Heart right ventricle (tissue), 16 donors: ENCODE data around the gene URI1. TPM values are rescaled to one million over a fixed set of nuclear protein-coding genes. Genes with fewer than 3 reads are reported as not detected.

Source experiments
- ATAC-seq, 8 donors: fragments of 200-7000 bp; cut with Tn5 transposase; one replicate each; pipeline ENCODE4 v1.9.1; 2020; ENCODE audit warnings: mild to moderate bottlenecking in 8 of 8, moderate library complexity in 8 of 8, moderate number of reproducible peaks in 1 of 8
- DNase-seq, 2 donors: peaks; one replicate each; pipeline ENCODE4 v3.0.0-alpha.2; 2020
- H3K27ac ChIP-seq, 10 donors: fragments of 200-600 bp; sonication (generic) in 2 of 10; one replicate each; pipeline versions ENCODE4 v1.5.0 to v1.8.0; 2020 to 2022; ENCODE audit warnings: mild to moderate bottlenecking in 3 of 10
- H3K27me3 ChIP-seq, 7 donors: fragments of 200-600 bp; one replicate each; pipeline ENCODE4 v1.8.0; 2021 to 2022; ENCODE audit warnings: mild to moderate bottlenecking in 2 of 7
- H3K36me3 ChIP-seq, 9 donors: fragments of 200-600 bp; sonication (generic) in 1 of 9; one replicate each; pipeline versions ENCODE4 v1.5.0 to v1.8.0; 2020 to 2022; ENCODE audit warnings: mild to moderate bottlenecking in 2 of 9
- H3K4me1 ChIP-seq, 9 donors: fragments of 200-600 bp; sonication (generic) in 1 of 9; one replicate each; pipeline versions ENCODE4 v1.5.0 to v1.8.0; 2020 to 2022; ENCODE audit warnings: mild to moderate bottlenecking in 4 of 9
- H3K4me3 ChIP-seq, 10 donors: fragments of 200-600 bp; sonication (generic) in 2 of 10; one replicate each; pipeline versions ENCODE4 v1.5.0 to v1.8.0; 2020 to 2022; ENCODE audit warnings: mild to moderate bottlenecking in 7 of 10, moderate library complexity in 2 of 10
- H3K9me3 ChIP-seq, 11 donors: fragments of 200-600 bp in 10 of 11; sonication (generic) in 2 of 11; one replicate each; pipeline versions ENCODE4 v1.5.0 to v1.8.0; 2013 to 2022; ENCODE audit warnings: mild to moderate bottlenecking in 2 of 11, control low read depth in 1 of 11, moderate library complexity in 1 of 11
- WGBS, 2 donors: extraction: QIAGEN DNeasy Blood & Tissue Kit; methylation state at CpG; one replicate each; pipeline ENCODE4 v1.1.7; 2013; ENCODE audit warnings: inconsistent platforms in 1 of 2; 5-methylcytosine and 5-hydroxymethylcytosine counted together
- intact Hi-C, 10 donors: fragments of 100-400 bp; cut with DNase I; formaldehyde crosslinking; loops; one replicate each; pipeline versions ENCODE4 v1.11.1 to v1.14.2; 2022
- polyA plus RNA-seq, 2 donors: library from polyadenylated mRNA; stranded (reverse); fragments of 200-250 nt; gene quantifications; one replicate each; pipeline ENCODE4 v1.2.3, GENCODE V29; 2013
- total RNA-seq, 10 donors: library from RNA; stranded (reverse); fragmentation: NEBNext Ultra II Directional in 3 of 10; extraction: Animal tissue kit (Norgen Biotek cat#: 25700) in 3 of 10; gene quantifications; one replicate each; pipeline versions ENCODE4 v1.2.1 to v1.2.4, GENCODE V29; 2021 to 2023
- TF ChIP-seq, protein P1 (sequence below), 9 donors: fragments of 200-600 bp; sonication (generic) in 2 of 9; IDR thresholded peaks; one replicate each; pipeline versions ENCODE4 v1.5.0 to v1.8.0; 2021 to 2022; ENCODE audit warnings: antibody characterized with exemption in 9 of 9, mild to moderate bottlenecking in 5 of 9, moderate library complexity in 1 of 9
- donor health status: Arrhythmogenic right ventricular cardiomyopathy.
- donor health status: ischemic (EF 13 %, LVEDD 7.1; RV severe dilation, severe dysfunction).
- donor health status: healthy with polysubstance abuse.
- donor health status: DM: no; HTN: yes; CAD: no.
- donor health status: DM: no; HTN: no; CAD: no.
- donor health status: ischemic (EF 25% LVEDD 6.9; RV normal size, moderate dysfunction).
- donor health status: ischemic (EF 25% LVEDD 5.7; RV mildly dilated, moderate dysfunction).
- donor health status: healthy.
- donor health status: DM: yes; HTN: yes; CAD: no.
- donor health status: Ischemic cardiomyopathy.
- donor health status: ischemic (EF 35%, LVEDD 5.7; RV mildly dilated, moderate dysfunction).
- donor health status: nonischemic (EF 11% LVEDD 7.7; RV severe dilation, severe dysfunction).
- donor health status: DM: yes; HTN: yes; CAD: no.
- donor health status: PGD.
- donor health status: ischemic (EF 29% LVEDD 5.4; RV normal size, mild dysfunction).
- donor health status: nonischemic (EF 23%, LVEDD 6.1; RV moderate dilation, normal function).

The URI1 gene
- total and polyA plus RNA-seq, 12 donors, result 10.2 to 47.7 (median 41.9) TPM

DNA sequence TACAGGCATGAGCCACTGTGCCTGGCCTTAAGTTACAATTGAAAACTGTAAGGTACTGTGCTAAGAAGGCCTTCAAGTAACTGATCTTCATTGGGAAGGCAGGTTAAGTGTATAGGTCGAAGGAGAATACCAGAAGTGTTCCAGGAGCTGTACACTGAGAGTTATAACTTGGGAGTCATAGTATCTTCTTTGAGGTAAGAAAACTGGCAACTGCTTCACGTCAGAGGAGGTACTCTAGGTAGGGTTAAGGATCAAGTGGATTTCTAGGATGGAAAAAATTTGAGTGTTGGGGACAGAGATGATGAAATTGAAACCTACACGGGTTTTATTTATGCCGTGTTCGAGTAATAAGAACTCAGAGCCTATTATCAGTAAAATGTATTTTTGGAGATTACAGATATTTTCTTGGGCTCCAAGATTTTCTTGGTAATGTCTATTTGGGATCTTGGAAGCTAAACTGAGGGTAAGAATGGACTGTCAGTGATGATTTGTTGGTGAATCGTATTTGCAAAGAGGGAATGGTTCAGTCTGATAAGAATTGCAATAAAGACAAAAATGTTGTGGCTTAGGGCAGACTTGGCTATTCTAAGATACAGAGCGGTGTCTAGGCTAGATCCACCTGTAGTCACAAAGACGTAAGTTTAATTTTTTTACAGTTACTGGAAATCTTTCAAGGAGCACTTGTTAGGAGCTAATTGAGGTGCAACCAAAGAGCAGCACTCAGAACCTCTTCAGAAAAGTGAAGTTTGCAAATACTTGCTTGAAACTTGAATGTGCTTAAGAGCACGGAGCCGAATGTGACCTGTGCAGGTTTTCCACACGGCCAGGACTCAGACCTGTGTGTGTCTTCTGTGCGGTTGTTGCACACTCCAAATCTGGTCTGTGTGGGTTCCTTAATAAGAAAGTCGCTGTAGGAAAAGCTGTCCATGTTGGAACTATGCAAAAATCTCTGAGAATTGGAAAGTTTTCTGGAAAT lies 102.5 kb downstream of the URI1 start:
- Histone ChIP-seq H3K36me3 (no peaks in the 10 kb centered on the region), H3K4me1 (no peaks in the 10 kb centered on the region), H3K4me3 (no peak overlapping the region), H3K9me3 (peaks cover 0 to 4% (median 0%) of the 10 kb centered on the region in 11 donors), H3K27ac (no peak overlapping the region), H3K27me3 (no peaks in the 10 kb centered on the region)
- intact Hi-C loops, result loop anchor here in 1 of 10 donors (10.0 kb wide), 1 partner anchor 610 kb away; no protein-coding TSS in a partner anchor
- ATAC-seq (no peak), DNase-seq (no peak)
- TF ChIP-seq, protein P1, sequence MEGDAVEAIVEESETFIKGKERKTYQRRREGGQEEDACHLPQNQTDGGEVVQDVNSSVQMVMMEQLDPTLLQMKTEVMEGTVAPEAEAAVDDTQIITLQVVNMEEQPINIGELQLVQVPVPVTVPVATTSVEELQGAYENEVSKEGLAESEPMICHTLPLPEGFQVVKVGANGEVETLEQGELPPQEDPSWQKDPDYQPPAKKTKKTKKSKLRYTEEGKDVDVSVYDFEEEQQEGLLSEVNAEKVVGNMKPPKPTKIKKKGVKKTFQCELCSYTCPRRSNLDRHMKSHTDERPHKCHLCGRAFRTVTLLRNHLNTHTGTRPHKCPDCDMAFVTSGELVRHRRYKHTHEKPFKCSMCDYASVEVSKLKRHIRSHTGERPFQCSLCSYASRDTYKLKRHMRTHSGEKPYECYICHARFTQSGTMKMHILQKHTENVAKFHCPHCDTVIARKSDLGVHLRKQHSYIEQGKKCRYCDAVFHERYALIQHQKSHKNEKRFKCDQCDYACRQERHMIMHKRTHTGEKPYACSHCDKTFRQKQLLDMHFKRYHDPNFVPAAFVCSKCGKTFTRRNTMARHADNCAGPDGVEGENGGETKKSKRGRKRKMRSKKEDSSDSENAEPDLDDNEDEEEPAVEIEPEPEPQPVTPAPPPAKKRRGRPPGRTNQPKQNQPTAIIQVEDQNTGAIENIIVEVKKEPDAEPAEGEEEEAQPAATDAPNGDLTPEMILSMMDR (IDR thresholded peaks at IDR 0.05), result no peak
- WGBS, 2 donors, result 95 to 98% methylated on average over 13 of the region's 13 CpGs

GRCh38 chr19:30046522-30046921 lies 104.5 kb downstream of the URI1 start:
- TF ChIP-seq, protein P1 (IDR thresholded peaks at IDR 0.05), result peak in 8 of 9 donors; percentile 19 to 47 (median 34)
- Histone ChIP-seq H3K27ac (no peak overlapping the region), H3K4me1 (no peaks in the 10 kb centered on the region), H3K36me3 (no peaks in the 10 kb centered on the region), H3K4me3 (no peak overlapping the region), H3K27me3 (no peaks in the 10 kb centered on the region), H3K9me3 (no peaks in the 10 kb centered on the region)
- intact Hi-C loops, result loop anchor here in 1 of 10 donors (10.0 kb wide), 1 partner anchor 608 kb away; no protein-coding TSS in a partner anchor
- ATAC-seq (no peak), DNase-seq (no peak)
- WGBS, 2 donors, result 51 to 55% methylated on average over 4 of the region's 4 CpGs

- no peaks in the 10 kb centered on the region for H3K27me3 ChIP-seq
- TF ChIP-seq, protein P1 (IDR thresholded peaks at IDR 0.05), result no peak
- H3K4me1 ChIP-seq, result no peaks in the 10 kb centered on the region
- no peak overlapping the region for H3K4me3 ChIP-seq
- DNase-seq (no peak), ATAC-seq (no peak)
- no peaks in the 10 kb centered on the region for H3K9me3 ChIP-seq
- 92 to 94% methylated on average over 8 of the region's 8 CpGs for WGBS, 2 donors
- H3K27ac ChIP-seq, result no peak overlapping the region
- intact Hi-C loops, result loop anchor here in 1 of 10 donors (10.0 kb wide), 1 partner anchor 607 kb away; no protein-coding TSS in a partner anchor
- no peaks in the 10 kb centered on the region for H3K36me3 ChIP-seq
Observed at GRCh38 chr19:30047432-30047831, 105.4 kb downstream of the URI1 start.

DNA sequence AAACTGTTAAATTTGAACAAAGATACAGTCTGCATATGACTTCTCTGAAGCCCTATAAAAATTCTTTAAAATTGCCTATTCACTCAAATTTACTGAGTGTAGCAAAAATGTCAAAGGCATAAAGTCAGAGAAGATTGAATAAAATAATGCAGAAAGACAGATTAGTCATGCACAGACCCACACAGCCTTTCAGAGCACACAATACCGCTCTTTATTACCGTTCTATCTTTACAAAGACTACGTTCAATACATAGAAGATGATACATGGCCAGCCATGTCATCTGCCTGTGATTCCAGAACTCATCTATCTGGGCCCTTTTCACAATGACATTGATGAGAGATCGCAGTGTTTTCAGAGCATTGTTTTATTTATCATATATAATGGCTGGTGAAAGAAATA lies 107.2 kb downstream of the URI1 start:
- Histone ChIP-seq H3K27ac (no peak overlapping the region), H3K36me3 (no peaks in the 10 kb centered on the region), H3K4me1 (no peaks in the 10 kb centered on the region), H3K27me3 (no peaks in the 10 kb centered on the region), H3K4me3 (no peak overlapping the region), H3K9me3 (no peaks in the 10 kb centered on the region)
- WGBS, 2 donors, result 86 to 92% methylated on average over 4 of the region's 4 CpGs
- DNase-seq (no peak), ATAC-seq (no peak)
- TF ChIP-seq, protein P1 (IDR thresholded peaks at IDR 0.05), result no peak
- intact Hi-C loops, result loop anchor here in 1 of 10 donors (10.0 kb wide), 1 partner anchor 606 kb away; no protein-coding TSS in a partner anchor
